Measurements from ENCODE around the gene CH25H. TPM values are rescaled to one million over a fixed set of nuclear protein-coding genes. Genes with fewer than 3 reads are reported as not detected.

CH25H gene
- total and polyA plus RNA-seq, 10 of the 15 experiments (the other 5 are each of a cell fraction or from before 2014, with no cell fraction given) = not detected

- RAD21 ChIA-PET (ENCODE audit: unreplicated experiment) = interaction anchor here (0.6 to 4.1 kb wide), 16 partner anchors 8 to 315 kb away, joined by 3 to 30 read pairs (median 4); partner anchors contain the start of genes FAS, IFIT2 and IFIT5
- Histone ChIP-seq H3K4me2 (ENCODE audit: control insufficient read depth, insufficient read depth) (peak within 1 kb of the TSS; percentile 92), H3K36me3 (ENCODE audit: control insufficient read depth in 2 of 2, insufficient read depth in 2 of 2, low read length in 1 of 2) (no peaks in the 10 kb centered on the region), H3K9me3 (replicated peaks; ENCODE audit: control insufficient read depth, insufficient read depth, low read length) (peaks cover 18% of the 10 kb centered on the region), H2AFZ (ENCODE audit: control insufficient read depth, low read depth, low read length) (peak within 1 kb of the TSS; percentile 93), H3K27ac (ENCODE audit: control insufficient read depth, insufficient read depth) (peak within 1 kb of the TSS; percentile 69), H3K79me2 (ENCODE audit: control insufficient read depth, insufficient read depth, low read length) (peaks cover 10% of the 10 kb centered on the region), H3K27me3 (replicated peaks in 1 of 2; ENCODE audit: control insufficient read depth in 2 of 2, insufficient read depth in 2 of 2, low read length in 1 of 2) (no peaks in the 10 kb centered on the region), H4K20me1 (ENCODE audit: control insufficient read depth, insufficient read depth) (no peaks in the 10 kb centered on the region), H3K4me3 (peak within 1 kb of the TSS; percentile 84), H3K4me1 (ENCODE audit: control insufficient read depth, insufficient read depth, low read length) (0 out of 2 replicates have a peak, but pooled peaks cover 6% of the 10 kb centered on the region), H3K9ac (ENCODE audit: control insufficient read depth, insufficient read depth, low read length) (peak within 1 kb of the TSS; percentile 62)
- intact Hi-C loops (cut with micrococcal nuclease; ENCODE audit: unreplicated experiment) = no loop called here
- in situ Hi-C loops (cut with MboI) = no loop called here
- WGBS (ENCODE audit: insufficient coverage, insufficient replicate concordance, low lambda C conversion rate, missing lambda C conversion rate) = 1% methylated on average over 53 of the region's 53 CpGs
- CTCF ChIA-PET = interaction anchor here (0.6 to 2.9 kb wide), 14 partner anchors 8 to 317 kb away, joined by 3 to 23 read pairs (median 4); partner anchors contain the start of gene IFIT5
- peak; percentile 97 for ATAC-seq
- no TSS peak for BruUV-seq (replicated peaks)
- FAIRE-seq = peak; percentile 84
- DNase-seq (ENCODE audit: low read depth, low spot score) = peak; percentile 95
- SMC1A ChIA-PET (ENCODE audit: uncharacterized antibody, unreplicated experiment) = interaction anchor here (0.7 to 3.8 kb wide), 10 partner anchors 9 to 317 kb away, joined by 3 to 25 read pairs (median 4); partner anchors contain the start of gene IFIT2
- POLR2A ChIA-PET = interaction anchor here (1.6 to 2.1 kb wide), 3 partner anchors 9 to 163 kb away, joined by 6 to 12 read pairs (median 7); partner anchors contain the start of gene IFIT5
- TF ChIP-seq TCF3 (IDR thresholded peaks at IDR 0.05; ENCODE audit: borderline replicate concordance, insufficient read depth, low read depth, low read length) = 0 out of 2 replicates have a peak, but pooled peaks have one; percentile 53
- peak; percentile 64; the same call in 1 of the 2 replicates for TF ChIP-seq POLR2AphosphoS5 (IDR thresholded peaks at IDR 0.05; ENCODE audit: low read length)
- peak; percentile 53; the same call in 1 of the 2 replicates for TF ChIP-seq REST (IDR thresholded peaks at IDR 0.05; ENCODE audit: low read depth, low read length)
- peak; percentile 25; the same call in 1 of the 2 replicates for TF ChIP-seq ZNF687 (IDR thresholded peaks at IDR 0.05)
- peak; percentile 44; the same call in 1 of the 2 replicates for TF ChIP-seq CREB1 (IDR thresholded peaks at IDR 0.05; ENCODE audit: low read depth)
- peak; percentile 68 for TF ChIP-seq PKNOX1 (IDR thresholded peaks at IDR 0.05)
- no peak for TF ChIP-seq CREM (IDR thresholded peaks at IDR 0.05; ENCODE audit: low read depth)
- TF ChIP-seq NRF1 (conservative IDR thresholded peaks at IDR 0.05; ENCODE audit: low read depth, low read length) = peak; percentile 71
- 0 out of 2 replicates have a peak, but pooled peaks have one; percentile 36 for TF ChIP-seq SPI1 (IDR thresholded peaks at IDR 0.05; ENCODE audit: borderline replicate concordance, insufficient read depth, low read depth, low read length)
- TF ChIP-seq HDAC6 (IDR thresholded peaks at IDR 0.05; ENCODE audit: unreplicated experiment) = no peak
- 0 out of 2 replicates have a peak, but pooled peaks have one; percentile 17 for TF ChIP-seq BACH1 (IDR thresholded peaks at IDR 0.05; ENCODE audit: borderline replicate concordance)
These were observed 44.5 kb upstream of the CH25H start, which contains the start of gene LIPA for GRCh38 chr10:89251409-89252224. LIPA (minus strand) TSS chr10:89251775; CDS start chr10:89247648, 4,127 bp downstream.
